ENCODE data around the gene PPM1F. TPM values are rescaled to one million over a fixed set of nuclear protein-coding genes. Genes with fewer than 3 reads are reported as not detected.

The PPM1F gene
- 10 to 100 TPM; 14.9 to 16.7 TPM for total RNA-seq

GRCh38 chr22:21952586-21953571, at the start of gene PPM1F:
Gene PPM1F, minus strand, starts transcription at chr22:21952848. Its CDS starts 6,800 bp downstream, at chr22:21946048.

GRCh38 chr22:21982338-21982965, 29.8 kb upstream of the PPM1F start, which contains the start of gene TOP3B:
Gene TOP3B, minus strand, starts transcription at chr22:21982787. Its CDS starts 7,078 bp downstream, at chr22:21975709.

Other genes with a start within 250 kb of the PPM1F start
- gene YPEL1, start 217.1 kb downstream of the PPM1F start, total RNA-seq, result 10 to 100 TPM; 13.0 to 13.8 TPM
- gene MAPK1, start 85.2 kb downstream of the PPM1F start, total RNA-seq, result 100 to 1,000 TPM; 102 to 105 TPM
- 10 to 100 TPM; 45.7 to 49.9 TPM for gene TOP3B, start 29.9 kb upstream of the PPM1F start, total RNA-seq